GM20431 (cell line): ENCODE data around the gene ARID1A.
"Not testable (repeated sequence)": the region's sequence is repeated elsewhere in the genome, so short reads cannot be mapped to it uniquely, and the experiment has no call there.

Experiments used
- in situ Hi-C: fragments of 300-500 bp; cut with MseI, MboI; formaldehyde crosslinking; loops from one replicate; pipeline ENCODE4 v1.15.0; 2020; ENCODE audit warnings: low sequenced_read_pairs; ENCODE audit not compliant: unreplicated experiment

Gene ARID1A

GRCh38 chr1:26697431-26697977 is 1.7 kb downstream of the ARID1A start:
- in situ Hi-C loops: no loop called here

GRCh38 chr1:26697978-26698849 is 2.4 kb downstream of the ARID1A start:
- in situ Hi-C loops: no loop called here

- in situ Hi-C loops: no loop called here
These were observed 4.9 kb downstream of the ARID1A start for GRCh38 chr1:26700711-26701110.

GRCh38 chr1:26701266-26701994 is 5.6 kb downstream of the ARID1A start:
- in situ Hi-C loops: no loop called here

GRCh38 chr1:26701995-26702679 is 6.3 kb downstream of the ARID1A start:
- in situ Hi-C loops: no loop called here

- in situ Hi-C loops: no loop called here
These were observed 6.8 kb downstream of the ARID1A start for GRCh38 chr1:26702680-26703038.

- in situ Hi-C loops: no loop called here
These were observed 7.7 kb downstream of the ARID1A start for GRCh38 chr1:26703478-26703877.

GRCh38 chr1:26704629-26705028 is 8.8 kb downstream of the ARID1A start:
- in situ Hi-C loops: no loop called here

- in situ Hi-C loops: not testable (repeated sequence)
These were observed 9.4 kb downstream of the ARID1A start for GRCh38 chr1:26705227-26705626.

GRCh38 chr1:26705788-26706311 is 10.0 kb downstream of the ARID1A start:
- in situ Hi-C loops: no loop called here

GRCh38 chr1:26706315-26706714 is 10.5 kb downstream of the ARID1A start:
- in situ Hi-C loops: no loop called here

- in situ Hi-C loops: no loop called here
These were observed 15.0 kb downstream of the ARID1A start for GRCh38 chr1:26710811-26711210.

GRCh38 chr1:26711777-26712176 is 16.0 kb downstream of the ARID1A start:
- in situ Hi-C loops: no loop called here

GRCh38 chr1:26717017-26717491 is 21.2 kb downstream of the ARID1A start:
- in situ Hi-C loops: no loop called here

GRCh38 chr1:26719205-26719604 is 23.4 kb downstream of the ARID1A start:
- in situ Hi-C loops: no loop called here

- in situ Hi-C loops: no loop called here
These were observed 26.0 kb downstream of the ARID1A start for GRCh38 chr1:26721669-26722355.

GRCh38 chr1:26723013-26723991 is 27.5 kb downstream of the ARID1A start:
- in situ Hi-C loops: no loop called here

GRCh38 chr1:26724118-26724517 is 28.3 kb downstream of the ARID1A start:
- in situ Hi-C loops: no loop called here
